HepG2 (cell line): Measurements from ENCODE around the gene SIX4. TPM values are rescaled to one million over a fixed set of nuclear protein-coding genes. Genes with fewer than 3 reads are reported as not detected.

Experiments
- ATAC-seq: fragments of 200-7000 bp; cut with Tn5 transposase; 3 replicates; pipeline ENCODE4 v1.9.1; 2020; ENCODE audit warnings: mild to moderate bottlenecking, moderate library complexity
- BruUV-seq: library from RNA; stranded (reverse); fragments of 400-500 nt; replicated peaks from 2 replicates; lab custom pipeline; 2021; lab: Mats Ljungman, UMichigan
- CTCF ChIA-PET: fragments of 300-600 bp; formaldehyde crosslinking; extraction: SDS; loops from one replicate; lab custom pipeline; 2021; ENCODE audit warnings: low total read pairs, inconsistent platforms, low intra/inter-chr PET ratio; lab: Yijun Ruan, JAX
- POLR2A ChIA-PET: fragments of 350-600 bp; sonication (Branson Sonifier 250); formaldehyde crosslinking; loops from one replicate; lab custom pipeline; 2020; ENCODE audit warnings: antibody characterized with exemption, inconsistent platforms; lab: Yijun Ruan, JAX
- DNase-seq: peaks from one replicate; pipeline ENCODE4 v3.0.0-alpha.2; 2015; ENCODE audit warnings: low spot score
- FAIRE-seq: peaks from 3 replicates; lab custom pipeline; 2011; peaks lifted over from hg19 to GRCh38; lab: Jason Lieb, UNC
- H2AFZ ChIP-seq: one replicate; pipeline ENCODE4 v1.6.1; 2011; ENCODE audit warnings: low read length, inconsistent platforms
- H3K27ac ChIP-seq: fragments of 300-600 bp; 3 replicates; pipeline ENCODE4 v1.8.0; 2011; ENCODE audit warnings: mixed run types, mild to moderate bottlenecking, mixed read lengths, low read length, inconsistent platforms; ENCODE audit not compliant: insufficient read depth; ENCODE audit errors: extremely low read length
- H3K27me3 ChIP-seq, 2 experiments: fragments of 200-600 bp in 1 of 2; 2 replicates in 1 of 2; 3 replicates in 1 of 2; pipeline versions ENCODE4 v1.6.0 to v1.8.0; 2011; ENCODE audit warnings: low read length in 2 of 2, mild to moderate bottlenecking in 2 of 2, moderate library complexity in 2 of 2, inconsistent platforms in 1 of 2; ENCODE audit not compliant: insufficient read depth in 2 of 2, control insufficient read depth in 1 of 2
- H3K36me3 ChIP-seq, 2 experiments: fragments of 200-600 bp in 1 of 2; replicated peaks in 1 of 2; 2 replicates in 1 of 2; 3 replicates in 1 of 2; pipeline versions ENCODE4 v1.5.1 to v1.8.0; 2011; ENCODE audit warnings: low read length in 2 of 2, inconsistent platforms in 1 of 2; ENCODE audit not compliant: insufficient read depth in 2 of 2, control insufficient read depth in 1 of 2
- H3K4me1 ChIP-seq: 2 replicates; pipeline ENCODE4 v1.5.1; 2012; ENCODE audit warnings: low read length, inconsistent platforms; ENCODE audit not compliant: insufficient read depth
- H3K4me2 ChIP-seq: 2 replicates; pipeline ENCODE4 v1.6.0; 2011; ENCODE audit warnings: low read depth, low read length, inconsistent platforms
- H3K4me3 ChIP-seq, 3 experiments: fragments of 200-600 bp in 1 of 3; sonication (generic), shearing (Covaris generic) in 1 of 3; replicated peaks in 1 of 3; 2 replicates each; pipeline ENCODE4 v1.5.1; 2011 to 2016; ENCODE audit warnings: low read length in 3 of 3, inconsistent platforms in 2 of 3, low read depth in 2 of 3, mild to moderate bottlenecking in 2 of 3, control low read depth in 1 of 3, mixed read lengths in 1 of 3; ENCODE audit not compliant: insufficient read depth in 1 of 3
- H3K79me2 ChIP-seq: one replicate; pipeline ENCODE4 v1.6.1; 2011; ENCODE audit warnings: low read length, inconsistent platforms; ENCODE audit not compliant: insufficient read depth
- H3K9ac ChIP-seq: 2 replicates; pipeline ENCODE4 v1.6.0; 2011; ENCODE audit warnings: mild to moderate bottlenecking, low read depth, low read length, inconsistent platforms; ENCODE audit not compliant: insufficient read depth
- H3K9me3 ChIP-seq: 2 replicates; pipeline ENCODE4 v1.5.1; 2012; ENCODE audit warnings: mild to moderate bottlenecking, low read length
- H4K20me1 ChIP-seq: 2 replicates; pipeline ENCODE4 v1.6.0; 2011; ENCODE audit warnings: inconsistent platforms, mild to moderate bottlenecking, low read length, moderate library complexity; ENCODE audit not compliant: insufficient read depth
- ATF3 ChIP-seq: sonication (generic); formaldehyde crosslinking; IDR thresholded peaks from 2 replicates; pipeline ENCODE4 v1.4.0; 2020; ENCODE audit warnings: missing genetic modification reagents
- GABPA ChIP-seq, 2 experiments: IDR thresholded peaks; 2 replicates each; pipeline ENCODE4 v1.6.1; 2011 to 2016; ENCODE audit warnings: low read depth in 2 of 2, low read length in 1 of 2, missing biosample characterization in 1 of 2, missing genetic modification characterization in 1 of 2
- HMGXB4 ChIP-seq, 2 experiments: sonication (generic) in 1 of 2; formaldehyde crosslinking in 1 of 2; IDR thresholded peaks; 2 replicates each; pipeline versions ENCODE4 v1.4.0 to v1.6.1; 2018 to 2020; ENCODE audit warnings: missing genetic modification reagents in 2 of 2, borderline replicate concordance in 1 of 2, low read depth in 1 of 2, mild to moderate bottlenecking in 1 of 2, missing biosample characterization in 1 of 2
- KAT8 ChIP-seq: IDR thresholded peaks from 2 replicates; pipeline ENCODE4 v1.6.1; 2016; ENCODE audit warnings: missing genetic modification reagents, missing compliant biosample characterization
- KMT2B ChIP-seq: IDR thresholded peaks from 2 replicates; pipeline ENCODE4 v1.6.1; 2016; ENCODE audit warnings: missing genetic modification reagents, missing compliant biosample characterization
- NFATC3 ChIP-seq: sonication (generic); formaldehyde crosslinking; IDR thresholded peaks from 2 replicates; pipeline ENCODE4 v1.5.1; 2020; ENCODE audit warnings: mild to moderate bottlenecking, missing genetic modification reagents
- NFE2 ChIP-seq: sonication (generic); formaldehyde crosslinking; IDR thresholded peaks from 2 replicates; pipeline ENCODE4 v1.4.0; 2020; ENCODE audit warnings: missing genetic modification reagents
- POLR2AphosphoS2 ChIP-seq: IDR thresholded peaks from 2 replicates; pipeline ENCODE4 v1.6.1; 2011; ENCODE audit warnings: low read depth, low read length, improper control_type of control experiment
- PTBP1 ChIP-seq: fragments of 200-400 bp; formaldehyde crosslinking; IDR thresholded peaks from 2 replicates; pipeline ENCODE4 v1.6.1; 2018; ENCODE audit warnings: low read length, low read depth; ENCODE audit not compliant: poor library complexity, severe bottlenecking
- RCOR2 ChIP-seq: IDR thresholded peaks from 2 replicates; pipeline ENCODE4 v1.6.1; 2016; ENCODE audit warnings: missing biosample characterization, missing genetic modification reagents
- REL ChIP-seq: sonication (generic); formaldehyde crosslinking; conservative IDR thresholded peaks from 2 replicates; pipeline ENCODE4 v1.8.0; 2022; ENCODE audit warnings: mild to moderate bottlenecking, missing genetic modification reagents, moderate library complexity
- RFX3 ChIP-seq: IDR thresholded peaks from 2 replicates; pipeline ENCODE4 v1.6.1; 2016; ENCODE audit warnings: missing biosample characterization, missing genetic modification reagents
- SCMH1 ChIP-seq: sonication (generic); formaldehyde crosslinking; IDR thresholded peaks from 2 replicates; pipeline ENCODE4 v1.9.0; 2021; ENCODE audit warnings: missing genetic modification reagents, mild to moderate bottlenecking, borderline replicate concordance
- SP140L ChIP-seq: sonication (generic); formaldehyde crosslinking; IDR thresholded peaks from 2 replicates; pipeline ENCODE4 v1.4.0; 2020; ENCODE audit warnings: missing genetic modification reagents, borderline replicate concordance
- TCF7 ChIP-seq: sonication (generic); IDR thresholded peaks from 2 replicates; pipeline ENCODE4 v1.6.1; 2016; ENCODE audit warnings: antibody characterized with exemption, low read depth
- ZBTB38 ChIP-seq: sonication (generic); formaldehyde crosslinking; IDR thresholded peaks from 2 replicates; pipeline ENCODE4 v1.5.1; 2020; ENCODE audit warnings: mild to moderate bottlenecking, missing genetic modification reagents
- ZFP1 ChIP-seq: IDR thresholded peaks from 2 replicates; pipeline ENCODE4 v1.6.1; 2016
- ZNF138 ChIP-seq: sonication (generic); formaldehyde crosslinking; IDR thresholded peaks from 2 replicates; pipeline ENCODE4 v1.5.0; 2020; ENCODE audit warnings: mild to moderate bottlenecking, low read depth, missing genetic modification reagents
- ZNF17 ChIP-seq: sonication (generic); formaldehyde crosslinking; IDR thresholded peaks from 2 replicates; pipeline ENCODE4 v1.5.0; 2020; ENCODE audit warnings: mild to moderate bottlenecking, missing genetic modification reagents
- ZNF264 ChIP-seq: sonication (generic); formaldehyde crosslinking; IDR thresholded peaks from 2 replicates; pipeline ENCODE4 v1.4.0; 2020; ENCODE audit warnings: missing genetic modification reagents
- ZNF326 ChIP-seq: sonication (generic); formaldehyde crosslinking; IDR thresholded peaks from 2 replicates; pipeline ENCODE4 v1.4.0; 2020; ENCODE audit warnings: missing genetic modification reagents, borderline replicate concordance
- ZNF510 ChIP-seq: sonication (generic); formaldehyde crosslinking; IDR thresholded peaks from 2 replicates; pipeline ENCODE4 v1.4.0; 2020; ENCODE audit warnings: low read depth, mild to moderate bottlenecking, missing genetic modification reagents
- WGBS: methylation state at CpG from one replicate; pipeline ENCODE4 v1.1.6; 2017; ENCODE audit warnings: low lambda C conversion rate; 5-methylcytosine and 5-hydroxymethylcytosine counted together
- in situ Hi-C: cut with HindIII; loops from 2 replicates; pipeline ENCODE4 v1.10.0; 2017; ENCODE audit warnings: low pct_unique_long_range_greater_than_20kb; ENCODE audit not compliant: extremely low pct_ligation_motif_present
- intact Hi-C: fragments of 100-400 bp; cut with micrococcal nuclease; formaldehyde crosslinking; loops from one replicate; pipeline ENCODE4 v1.10.0; 2022; ENCODE audit not compliant: unreplicated experiment
- polyA plus RNA-seq, 8 experiments: library from polyadenylated mRNA; depleted of rRNA in 3 of 8; stranded (reverse) in 7 of 8; unstranded in 1 of 8; fragments of >200 nt; fragmentation: Illumina TruSeq in 4 of 8; extraction: Trizol in 4 of 8; gene quantifications; 2 replicates each; pipeline versions ENCODE4 v1.2.1 to v1.2.3, GENCODE V29; 2011 to 2016; ENCODE audit warnings: low read depth in 4 of 8, missing spikeins in 1 of 8, mixed read lengths in 1 of 8; ENCODE audit not compliant: insufficient read depth in 1 of 8
- total RNA-seq, 5 experiments: library from RNA; depleted of rRNA; stranded (reverse); fragments of >200 nt; fragmentation: Illumina TruSeq; extraction: Trizol; gene quantifications; 2 replicates each; pipeline ENCODE4 v1.2.3, GENCODE V29; 2016; ENCODE audit warnings: low read depth in 1 of 5
- TF ChIP-seq, protein P1 (sequence below): sonication (generic); formaldehyde crosslinking; IDR thresholded peaks from 2 replicates; pipeline ENCODE4 v1.4.0; 2020; ENCODE audit warnings: mild to moderate bottlenecking, missing genetic modification reagents

Gene SIX4
- total and polyA plus RNA-seq, 2 of the 13 experiments (the other 11 are each of a cell fraction or from before 2014, with no cell fraction given): 5.0 to 6.0 TPM

DNA sequence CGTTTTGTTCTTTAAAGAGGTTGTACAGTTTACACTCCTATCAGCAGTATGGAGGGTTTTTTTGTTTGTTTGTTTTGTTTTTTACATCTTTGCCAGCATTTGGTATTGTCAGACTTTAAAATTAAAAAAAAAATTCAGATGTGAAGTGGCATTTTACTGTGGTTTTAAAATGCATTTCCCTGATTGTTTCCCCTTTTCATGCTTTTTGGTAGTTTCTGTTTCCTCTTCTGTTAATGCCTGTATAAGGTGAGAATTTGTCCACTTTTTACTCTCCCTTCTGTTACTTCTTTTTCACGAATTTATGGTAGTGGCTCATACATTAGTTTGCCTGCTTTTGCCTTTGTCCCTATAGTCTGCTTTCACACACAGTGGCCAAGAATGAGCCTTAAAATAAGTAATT, 47.0 kb upstream of the SIX4 start:
- ATAC-seq: no peak

DNA sequence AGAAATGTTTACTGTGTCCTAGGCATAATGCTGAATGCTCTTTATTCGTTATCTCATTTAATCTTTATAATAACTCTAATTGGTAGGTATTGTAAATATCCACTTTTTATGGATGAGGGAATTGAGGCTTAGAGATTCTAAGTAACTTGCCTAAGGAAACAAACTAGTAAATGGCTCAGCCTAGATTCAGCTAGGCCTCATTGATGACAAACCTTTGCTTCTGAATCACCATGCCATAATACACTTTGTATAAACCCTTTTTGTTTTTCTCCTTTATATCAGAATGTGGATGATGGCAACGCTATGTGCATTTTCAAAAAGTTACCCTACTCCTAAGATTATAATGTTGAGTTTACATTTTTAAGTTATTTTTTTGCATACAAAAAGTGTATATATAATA, 44.5 kb upstream of the SIX4 start:
- in situ Hi-C loops: no loop called here
- Histone ChIP-seq H4K20me1 (peaks cover 3% of the 10 kb centered on the region; the same call in 1 of the 2 replicates), H3K4me2 (no peak overlapping the region), H3K36me3 (no peaks in the 10 kb centered on the region), H3K27ac (no peak overlapping the region), H3K4me3 (no peak overlapping the region), H3K27me3 (no peaks in the 10 kb centered on the region)
- intact Hi-C loops: no loop called here
- no peak for DNase-seq
- TF ChIP-seq GABPA (IDR thresholded peaks at IDR 0.05; ENCODE audit: low read depth, low read length): no peak
- no peak for TF ChIP-seq GABPA (CRISPR knock-in tag; IDR thresholded peaks at IDR 0.05; ENCODE audit: low read depth)
- no peak for TF ChIP-seq ZFP1 (CRISPR knock-in tag)
- no peak for TF ChIP-seq HMGXB4 (CRISPR knock-in tag; IDR thresholded peaks at IDR 0.05; ENCODE audit: borderline replicate concordance in 1 of 2, low read depth in 1 of 2)
- TF ChIP-seq, protein P1, sequence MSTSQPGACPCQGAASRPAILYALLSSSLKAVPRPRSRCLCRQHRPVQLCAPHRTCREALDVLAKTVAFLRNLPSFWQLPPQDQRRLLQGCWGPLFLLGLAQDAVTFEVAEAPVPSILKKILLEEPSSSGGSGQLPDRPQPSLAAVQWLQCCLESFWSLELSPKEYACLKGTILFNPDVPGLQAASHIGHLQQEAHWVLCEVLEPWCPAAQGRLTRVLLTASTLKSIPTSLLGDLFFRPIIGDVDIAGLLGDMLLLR (CRISPR knock-in tag): no peak
- TF ChIP-seq POLR2AphosphoS2: no peak
- TF ChIP-seq PTBP1: no peak
- no peak for TF ChIP-seq SP140L
- no peak for TF ChIP-seq ATF3 (CRISPR knock-in tag)
- no peak for TF ChIP-seq ZNF138 (CRISPR knock-in tag)
- no peak for TF ChIP-seq REL (CRISPR knock-in tag)
- TF ChIP-seq ZBTB38 (CRISPR knock-in tag): no peak
- TF ChIP-seq, all 625 proteins: peak for 0
- BruUV-seq: no TSS peak
- Histone ChIP-seq H3K9ac (no peak overlapping the region), H3K9me3 (no peaks in the 10 kb centered on the region), H3K79me2 (peaks cover 38% of the 10 kb centered on the region), H2AFZ (no peak overlapping the region), H3K4me1 (peaks cover 12% of the 10 kb centered on the region; the same call in 1 of the 2 replicates)
- WGBS: 91% methylated on average over 2 of the region's 2 CpGs
- ChIA-PET CTCF (no interaction called here), POLR2A (no interaction called here)
- no peak for FAIRE-seq
- ATAC-seq: no peak

More for the DNA sequence above, 47.0 kb upstream of the SIX4 start:
- H3K4me1 ChIP-seq: peaks cover 12% of the 10 kb centered on the region; the same call in 1 of the 2 replicates
- no peaks in the 10 kb centered on the region for H3K9me3 ChIP-seq
- no peak overlapping the region for H2AFZ ChIP-seq
- ChIA-PET POLR2A (no interaction called here), CTCF (no interaction called here)
- no peak for FAIRE-seq
- WGBS: 50% methylated on average over 2 of the region's 2 CpGs
- TF ChIP-seq KMT2B (CRISPR knock-in tag) (no peak), TCF7 (no peak), NFE2 (CRISPR knock-in tag) (no peak), RCOR2 (CRISPR knock-in tag) (no peak), SP140L (no peak), NFATC3 (CRISPR knock-in tag) (no peak), RFX3 (CRISPR knock-in tag) (no peak), ZNF326 (CRISPR knock-in tag) (no peak), SCMH1 (no peak), ZNF264 (no peak), KAT8 (CRISPR knock-in tag) (no peak), ZNF510 (CRISPR knock-in tag) (no peak), ZNF17 (CRISPR knock-in tag) (no peak)
- H3K79me2 ChIP-seq: peaks cover 44% of the 10 kb centered on the region
- peaks cover 3% of the 10 kb centered on the region; the same call in 1 of the 2 replicates for H4K20me1 ChIP-seq
- no peaks in the 10 kb centered on the region for H3K27me3 ChIP-seq
- no peak overlapping the region for H3K27ac ChIP-seq
- in situ Hi-C loops: no loop called here
- intact Hi-C loops: no loop called here
- no peaks in the 10 kb centered on the region for H3K36me3 ChIP-seq
- DNase-seq: no peak
- no peak overlapping the region for H3K4me3 ChIP-seq
- no peak overlapping the region for H3K4me2 ChIP-seq
- no peak overlapping the region for H3K9ac ChIP-seq
- no TSS peak for BruUV-seq
